Measurements from ENCODE around the gene KRCC1. TPM values are rescaled to one million over a fixed set of nuclear protein-coding genes. Genes with fewer than 3 reads are reported as not detected.
"Not testable (repeated sequence)": the region's sequence is repeated elsewhere in the genome, so short reads cannot be mapped to it uniquely, and the experiment has no call there.

Gene KRCC1
- total and polyA plus RNA-seq, 7 donors = 10.8 to 44.4 (median 20.1) TPM

- H3K9me3 ChIP-seq = no peaks in the 10 kb centered on the region
- no peak overlapping the region for H3K27ac ChIP-seq
- H3K27me3 ChIP-seq (ENCODE audit: insufficient read depth in 3 of 3, low read length in 2 of 3) = no peaks in the 10 kb centered on the region
- 75 to 93% (median 82%) methylated on average over 3 of the region's 3 CpGs for WGBS, 3 donors
- DNase-seq (no peak), ATAC-seq (no peak)
- intact Hi-C loops (cut with DNase I) = loop anchor here in 1 of 2 donors (5.0 to 10.0 kb wide), 2 partner anchors 32 to 195 kb away; partner anchors contain the start of gene RGPD2
- H3K36me3 ChIP-seq (ENCODE audit: insufficient read depth in 1 of 2, low read depth in 1 of 2) = no peaks in the 10 kb centered on the region
- TF ChIP-seq, protein P1, sequence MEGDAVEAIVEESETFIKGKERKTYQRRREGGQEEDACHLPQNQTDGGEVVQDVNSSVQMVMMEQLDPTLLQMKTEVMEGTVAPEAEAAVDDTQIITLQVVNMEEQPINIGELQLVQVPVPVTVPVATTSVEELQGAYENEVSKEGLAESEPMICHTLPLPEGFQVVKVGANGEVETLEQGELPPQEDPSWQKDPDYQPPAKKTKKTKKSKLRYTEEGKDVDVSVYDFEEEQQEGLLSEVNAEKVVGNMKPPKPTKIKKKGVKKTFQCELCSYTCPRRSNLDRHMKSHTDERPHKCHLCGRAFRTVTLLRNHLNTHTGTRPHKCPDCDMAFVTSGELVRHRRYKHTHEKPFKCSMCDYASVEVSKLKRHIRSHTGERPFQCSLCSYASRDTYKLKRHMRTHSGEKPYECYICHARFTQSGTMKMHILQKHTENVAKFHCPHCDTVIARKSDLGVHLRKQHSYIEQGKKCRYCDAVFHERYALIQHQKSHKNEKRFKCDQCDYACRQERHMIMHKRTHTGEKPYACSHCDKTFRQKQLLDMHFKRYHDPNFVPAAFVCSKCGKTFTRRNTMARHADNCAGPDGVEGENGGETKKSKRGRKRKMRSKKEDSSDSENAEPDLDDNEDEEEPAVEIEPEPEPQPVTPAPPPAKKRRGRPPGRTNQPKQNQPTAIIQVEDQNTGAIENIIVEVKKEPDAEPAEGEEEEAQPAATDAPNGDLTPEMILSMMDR (IDR thresholded peaks at IDR 0.05) = no peak
- H3K4me3 ChIP-seq = no peak overlapping the region
- no peaks in the 10 kb centered on the region for H3K4me1 ChIP-seq
These were observed 35.6 kb downstream of the KRCC1 start for GRCh38 chr2:88019985-88020384.

- intact Hi-C loops (cut with DNase I) = loop anchor here in 1 of 2 donors (5.0 to 10.0 kb wide), 2 partner anchors 33 to 194 kb away; partner anchors contain the start of gene RGPD2
- Histone ChIP-seq H3K27ac (no peak overlapping the region), H3K27me3 (ENCODE audit: insufficient read depth in 3 of 3, low read length in 2 of 3) (no peaks in the 10 kb centered on the region), H3K9me3 (no peaks in the 10 kb centered on the region), H3K4me3 (no peak overlapping the region), H3K36me3 (ENCODE audit: insufficient read depth in 1 of 2, low read depth in 1 of 2) (no peaks in the 10 kb centered on the region), H3K4me1 (no peaks in the 10 kb centered on the region)
- 55 to 66% (median 61%) methylated on average over 6 of the region's 6 CpGs for WGBS, 3 donors
- ATAC-seq = no peak
- TF ChIP-seq, protein P1 (IDR thresholded peaks at IDR 0.05) = no peak
- no peak for DNase-seq
These were observed 36.7 kb downstream of the KRCC1 start for GRCh38 chr2:88018909-88019308.

- WGBS, 3 donors = 80 to 86% (median 83%) methylated on average over 11 of the region's 11 CpGs
- H3K4me1 ChIP-seq; DNase-seq; H3K9me3 ChIP-seq; H3K4me3 ChIP-seq; ATAC-seq; H3K27me3 ChIP-seq (ENCODE audit: insufficient read depth in 3 of 3, low read length in 2 of 3); H3K27ac ChIP-seq; H3K36me3 ChIP-seq (ENCODE audit: insufficient read depth in 1 of 2, low read depth in 1 of 2): not testable (repeated sequence)
- intact Hi-C loops (cut with DNase I) = loop anchor here in 1 of 2 donors (5.0 to 10.0 kb wide), 2 partner anchors 34 to 193 kb away; partner anchors contain the start of gene RGPD2
These were observed 37.3 kb downstream of the KRCC1 start for GRCh38 chr2:88018077-88018805.

- H3K4me3 ChIP-seq; H3K27ac ChIP-seq; H3K4me1 ChIP-seq; H3K36me3 ChIP-seq (ENCODE audit: insufficient read depth in 1 of 2, low read depth in 1 of 2); ATAC-seq; DNase-seq; H3K27me3 ChIP-seq (ENCODE audit: insufficient read depth in 3 of 3, low read length in 2 of 3); H3K9me3 ChIP-seq: not testable (repeated sequence)
- intact Hi-C loops (cut with DNase I) = loop anchor here in 1 of 2 donors (5.0 to 10.0 kb wide), 2 partner anchors 35 to 193 kb away; partner anchors contain the start of gene RGPD2
- WGBS, 3 donors = 73 to 77% (median 74%) methylated on average over 2 of the region's 2 CpGs
These were observed 37.9 kb downstream of the KRCC1 start for GRCh38 chr2:88017780-88018038.

DNA sequence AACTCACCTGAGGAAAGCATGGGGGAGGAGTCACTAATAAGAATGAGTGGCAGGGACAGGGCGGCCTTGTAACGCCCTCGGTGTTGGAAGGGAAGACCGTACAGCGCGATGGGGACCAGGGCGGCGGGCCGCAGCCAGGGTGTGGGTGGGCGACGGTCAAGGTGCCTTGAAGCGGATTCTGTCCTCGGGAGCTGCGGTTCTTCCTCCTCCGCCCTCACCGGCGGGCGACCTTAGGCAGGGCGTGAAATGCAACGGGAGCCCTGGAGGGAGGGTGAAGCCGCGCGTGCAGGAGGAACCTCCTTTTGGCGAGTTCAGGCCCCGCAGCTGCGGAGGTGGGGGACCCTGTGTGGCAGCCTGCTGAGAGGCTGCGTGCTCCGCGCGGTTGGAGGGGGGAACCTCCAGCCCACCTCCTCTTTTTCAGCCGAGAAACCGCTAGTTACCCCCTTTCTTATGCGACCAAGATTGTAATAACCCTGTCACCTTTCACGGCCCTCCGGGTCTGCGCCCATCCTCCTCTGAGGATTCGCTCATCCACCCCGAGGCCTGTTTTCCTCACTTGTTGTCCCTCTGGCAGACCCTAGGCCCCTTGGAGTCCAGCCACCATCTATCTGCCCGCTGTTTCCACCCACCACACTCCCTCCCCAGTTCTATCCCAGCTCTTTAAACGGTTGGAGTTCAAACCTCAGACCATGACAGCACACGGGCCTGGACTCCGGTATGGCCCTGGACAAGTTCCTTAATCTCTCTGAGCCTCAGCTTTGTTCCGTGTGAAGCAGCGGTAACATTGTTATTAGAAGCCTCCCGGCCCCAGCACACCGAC lies 38.4 kb downstream of the KRCC1 start:
- WGBS, 3 donors = 18 to 21% (median 20%) methylated on average over 43 to 46 of the region's 46 CpGs

More for the DNA sequence above, 38.4 kb downstream of the KRCC1 start:
- Histone ChIP-seq H3K4me3 (peak overlapping the region; percentile 71), H3K9me3 (no peaks in the 10 kb centered on the region), H3K4me1 (no peaks in the 10 kb centered on the region), H3K27ac (peak overlapping the region; percentile 51), H3K27me3 (ENCODE audit: insufficient read depth in 3 of 3, low read length in 2 of 3) (no peaks in the 10 kb centered on the region), H3K36me3 (ENCODE audit: insufficient read depth in 1 of 2, low read depth in 1 of 2) (no peaks in the 10 kb centered on the region)
- TF ChIP-seq, protein P1 (IDR thresholded peaks at IDR 0.05) = no peak
- DNase-seq (peak in 1 of 2 donors; percentile 21), ATAC-seq (peak; percentile 74 to 83 (median 78))
- intact Hi-C loops (cut with DNase I) = loop anchor here in 1 of 2 donors (5.0 to 10.0 kb wide), 2 partner anchors 35 to 192 kb away; partner anchors contain the start of gene RGPD2
